Lung (tissue), 12 donors: Measurements from ENCODE around the gene KIF1C. TPM values are rescaled to one million over a fixed set of nuclear protein-coding genes. Genes with fewer than 3 reads are reported as not detected.

Experiments used
- ATAC-seq: fragments of 200-7000 bp; cut with Tn5 transposase; one replicate; pipeline ENCODE4 v1.9.1; 2020; ENCODE audit warnings: moderate number of reproducible peaks; ENCODE audit not compliant: insufficient read depth, low FRiP score
- DNase-seq, 3 donors: peaks; one replicate each; pipeline ENCODE4 v3.0.0-alpha.2; 2013 to 2017
- H3K27ac ChIP-seq, 2 donors: one replicate each; pipeline ENCODE4 v1.5.1; 2013; ENCODE audit warnings: mild to moderate bottlenecking in 2 of 2, moderate library complexity in 2 of 2, control low read depth in 1 of 2, inconsistent platforms in 1 of 2, low read depth in 1 of 2, low read length in 1 of 2
- H3K27me3 ChIP-seq, 3 donors: one replicate each; pipeline ENCODE4 v1.5.1; 2013; ENCODE audit warnings: low read length in 2 of 3; ENCODE audit not compliant: control insufficient read depth in 3 of 3, insufficient read depth in 3 of 3
- H3K36me3 ChIP-seq, 4 donors: one replicate each; pipeline ENCODE4 v1.5.1; 2013; ENCODE audit warnings: low read length in 4 of 4, mild to moderate bottlenecking in 1 of 4, moderate library complexity in 1 of 4; ENCODE audit not compliant: control insufficient read depth in 4 of 4, insufficient read depth in 4 of 4
- H3K4me1 ChIP-seq, 5 donors: one replicate each; pipeline ENCODE4 v1.5.1; 2013; ENCODE audit warnings: low read length in 5 of 5, mild to moderate bottlenecking in 2 of 5, moderate library complexity in 1 of 5; ENCODE audit not compliant: control insufficient read depth in 5 of 5, insufficient read depth in 5 of 5
- H3K4me3 ChIP-seq: one replicate; pipeline ENCODE4 v1.5.1; 2013; ENCODE audit warnings: mild to moderate bottlenecking, control low read depth, moderate library complexity
- H3K9ac ChIP-seq, 2 donors: one replicate each; pipeline ENCODE4 v1.5.1; 2013; ENCODE audit warnings: low read length in 2 of 2, control low read depth in 1 of 2; ENCODE audit not compliant: insufficient read depth in 1 of 2
- H3K9me3 ChIP-seq, 4 donors: one replicate each; pipeline ENCODE4 v1.5.1; 2013; ENCODE audit warnings: low read length in 3 of 4, mild to moderate bottlenecking in 1 of 4, moderate library complexity in 1 of 4; ENCODE audit not compliant: control insufficient read depth in 4 of 4, insufficient read depth in 3 of 4
- CTCF ChIP-seq: IDR thresholded peaks from 2 replicates; pipeline ENCODE4 v1.5.1; 2012; ENCODE audit warnings: mild to moderate bottlenecking; ENCODE audit errors: control extremely low read depth, extremely low read depth
- WGBS, 2 donors: extraction: QIAGEN DNeasy Blood & Tissue Kit; methylation state at CpG; one replicate each; pipeline ENCODE4 v1.1.7; 2013; 5-methylcytosine and 5-hydroxymethylcytosine counted together
- polyA plus RNA-seq, 2 donors: library from polyadenylated mRNA; stranded (reverse); fragments of 200-250 nt; gene quantifications; one replicate each; pipeline ENCODE4 v1.2.1, GENCODE V29; 2013
- total RNA-seq, 2 donors: library from RNA; depleted of rRNA in 1 of 2; stranded (reverse); fragments of >200 nt in 1 of 2; gene quantifications; one replicate each; pipeline ENCODE4 v1.2.1, GENCODE V29; 2014 to 2021
- donor health status: control.
- donor health status: control.
- donor health status: Bipolar disorder and iron deficiency.
- donor health status: healthy.
- donor health status: DM: yes; HTN: yes; CAD: no.

Gene KIF1C
- total and polyA plus RNA-seq, 4 donors, result 48.0 to 190 (median 75.8) TPM

- WGBS, 2 donors, result 90 to 92% methylated on average over 6 of the region's 6 CpGs
- Histone ChIP-seq H3K27me3 (peaks cover 0 to 12% (median 0%) of the 10 kb centered on the region in 3 donors), H3K9me3 (no peaks in the 10 kb centered on the region), H3K9ac (no peak overlapping the region), H3K36me3 (no peaks in the 10 kb centered on the region), H3K4me1 (peaks cover 0 to 5% (median 0%) of the 10 kb centered on the region in 5 donors), H3K27ac (no peak overlapping the region), H3K4me3 (no peak overlapping the region)
- no peak for TF ChIP-seq CTCF
- ATAC-seq (no peak), DNase-seq (no peak)
Observed at GRCh38 chr17:5032865-5033264, 35.1 kb downstream of the KIF1C start.

DNA sequence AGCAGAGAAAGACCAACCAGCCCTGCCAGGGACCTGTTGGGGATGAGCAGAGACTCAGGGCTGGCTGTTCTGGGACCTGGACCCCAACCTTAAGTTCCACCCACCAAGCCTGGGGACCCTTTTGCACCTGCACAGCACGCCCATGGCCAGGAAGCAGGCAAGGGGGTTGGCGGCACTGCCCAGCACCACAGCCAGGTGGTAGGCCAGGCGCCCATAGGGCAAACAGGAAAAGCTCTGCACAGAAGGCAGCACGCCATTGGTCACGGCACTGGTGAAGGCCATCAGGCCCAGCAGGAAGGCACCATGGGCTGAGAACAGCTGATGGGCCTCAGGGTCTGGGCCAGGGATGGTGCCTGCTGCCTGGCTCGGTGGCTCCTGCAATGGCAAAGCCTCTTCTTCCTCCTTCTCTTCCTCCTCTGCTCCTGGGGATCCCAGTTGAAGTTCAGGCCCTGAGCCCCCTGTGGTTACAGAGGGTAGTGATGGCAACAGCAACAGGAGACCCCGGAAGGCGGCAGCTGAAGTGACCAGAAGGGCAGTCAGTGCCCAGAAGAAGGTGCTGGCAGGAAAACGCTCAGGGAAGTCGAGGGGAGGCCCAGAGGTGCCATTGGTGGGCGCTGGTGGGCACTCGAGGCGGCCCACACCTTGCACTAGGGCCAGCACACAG, 35.7 kb downstream of the KIF1C start:
- 92 to 93% methylated on average over 13 of the region's 13 CpGs for WGBS, 2 donors
- peaks cover 0 to 5% (median 0%) of the 10 kb centered on the region in 5 donors for H3K4me1 ChIP-seq
- DNase-seq, result no peak
- ATAC-seq, result no peak
- H3K9me3 ChIP-seq, result no peaks in the 10 kb centered on the region
- TF ChIP-seq CTCF, result no peak
- H3K27me3 ChIP-seq, result peaks cover 0 to 12% (median 0%) of the 10 kb centered on the region in 3 donors
- no peak overlapping the region for H3K9ac ChIP-seq
- H3K27ac ChIP-seq, result no peak overlapping the region
- H3K4me3 ChIP-seq, result no peak overlapping the region
- H3K36me3 ChIP-seq, result no peaks in the 10 kb centered on the region

GRCh38 chr17:5034063-5034462, 36.3 kb downstream of the KIF1C start:
- ATAC-seq (no peak), DNase-seq (no peak)
- Histone ChIP-seq H3K27me3 (peaks cover 0 to 12% (median 0%) of the 10 kb centered on the region in 3 donors), H3K27ac (no peak overlapping the region), H3K36me3 (no peaks in the 10 kb centered on the region), H3K4me1 (peaks cover 0 to 5% (median 0%) of the 10 kb centered on the region in 5 donors), H3K4me3 (no peak overlapping the region), H3K9ac (no peak overlapping the region), H3K9me3 (no peaks in the 10 kb centered on the region)
- 93 to 99% methylated on average over 5 of the region's 5 CpGs for WGBS, 2 donors
- no peak for TF ChIP-seq CTCF
